Measurements from ENCODE around the gene CCDC14.
"Not testable (repeated sequence)": the region's sequence is repeated elsewhere in the genome, so short reads cannot be mapped to it uniquely, and the experiment has no call there.

DNA sequence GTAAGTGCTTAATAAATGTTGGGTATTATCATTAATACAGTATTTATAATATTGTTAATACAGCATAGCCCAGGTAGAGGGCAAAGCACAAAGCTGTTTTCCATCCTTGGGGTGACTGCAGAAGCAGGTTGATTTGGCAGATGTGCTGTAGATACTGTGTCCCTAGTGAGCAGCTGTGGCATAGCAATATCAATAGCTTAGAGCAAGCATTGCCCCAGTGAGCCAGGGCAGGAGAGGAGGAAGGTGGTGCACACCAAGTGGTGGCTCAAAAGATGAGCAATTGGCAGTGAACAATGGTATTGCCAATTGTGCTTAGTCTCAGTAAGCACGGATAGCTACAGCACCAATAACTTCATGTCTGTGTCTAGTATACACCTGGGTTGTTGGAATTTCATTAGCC, 5.8 kb upstream of the CCDC14 start:
- TF ChIP-seq, protein P1, sequence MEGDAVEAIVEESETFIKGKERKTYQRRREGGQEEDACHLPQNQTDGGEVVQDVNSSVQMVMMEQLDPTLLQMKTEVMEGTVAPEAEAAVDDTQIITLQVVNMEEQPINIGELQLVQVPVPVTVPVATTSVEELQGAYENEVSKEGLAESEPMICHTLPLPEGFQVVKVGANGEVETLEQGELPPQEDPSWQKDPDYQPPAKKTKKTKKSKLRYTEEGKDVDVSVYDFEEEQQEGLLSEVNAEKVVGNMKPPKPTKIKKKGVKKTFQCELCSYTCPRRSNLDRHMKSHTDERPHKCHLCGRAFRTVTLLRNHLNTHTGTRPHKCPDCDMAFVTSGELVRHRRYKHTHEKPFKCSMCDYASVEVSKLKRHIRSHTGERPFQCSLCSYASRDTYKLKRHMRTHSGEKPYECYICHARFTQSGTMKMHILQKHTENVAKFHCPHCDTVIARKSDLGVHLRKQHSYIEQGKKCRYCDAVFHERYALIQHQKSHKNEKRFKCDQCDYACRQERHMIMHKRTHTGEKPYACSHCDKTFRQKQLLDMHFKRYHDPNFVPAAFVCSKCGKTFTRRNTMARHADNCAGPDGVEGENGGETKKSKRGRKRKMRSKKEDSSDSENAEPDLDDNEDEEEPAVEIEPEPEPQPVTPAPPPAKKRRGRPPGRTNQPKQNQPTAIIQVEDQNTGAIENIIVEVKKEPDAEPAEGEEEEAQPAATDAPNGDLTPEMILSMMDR (IDR thresholded peaks at IDR 0.05), result not testable (repeated sequence)
- TF ChIP-seq POLR2A (IDR thresholded peaks at IDR 0.05), result not testable (repeated sequence)

Measured in esophagus squamous epithelium (tissue), 4 donors.